HCT116 (cell line): ENCODE results near the gene PANX3. TPM values are rescaled to one million over a fixed set of nuclear protein-coding genes. Genes with fewer than 3 reads are reported as not detected.

Experiments
- ATAC-seq: fragments of 200-7000 bp; cut with Tn5 transposase; 2 replicates; pipeline ENCODE4 v1.9.1; 2020; ENCODE audit warnings: mild to moderate bottlenecking, moderate library complexity
- BruUV-seq: library from RNA; stranded (reverse); fragments of 400-500 nt; replicated peaks from 2 replicates; lab custom pipeline; 2021; lab: Mats Ljungman, UMichigan
- CTCF ChIA-PET: fragments of 300-600 bp; sonication (Branson Sonifier 250); formaldehyde crosslinking; loops from one replicate; lab custom pipeline; 2021; ENCODE audit warnings: antibody characterized with exemption; lab: Charles Lee
- POLR2A ChIA-PET: fragments of 300-600, 350-600 bp; sonication (Branson Sonifier 250); formaldehyde crosslinking; loops from one replicate; lab custom pipeline; 2021; ENCODE audit warnings: antibody characterized with exemption; lab: Charles Lee
- RAD21 ChIA-PET, 2 experiments: fragments of 300-600 bp; sonication (Branson Sonifier 250); formaldehyde crosslinking; loops; one replicate each; lab custom pipeline; 2023; ENCODE audit warnings: low total read pairs in 2 of 2; ENCODE audit not compliant: uncharacterized antibody in 2 of 2, unreplicated experiment in 2 of 2, low non-redundant PET in 1 of 2; lab: Charles Lee
- DNase-seq: peaks from one replicate; pipeline ENCODE4 v3.0.0-alpha.2; 2010; ENCODE audit warnings: low read depth, low spot score
- H2AFZ ChIP-seq: fragments of 200-600 bp; shearing (Covaris generic), sonication (generic); 2 replicates; pipeline ENCODE4 v1.6.1; 2017; ENCODE audit warnings: low read depth, mixed run types, mixed read lengths, antibody characterized with exemption, low read length; ENCODE audit not compliant: poor library complexity, severe bottlenecking
- H3K27ac ChIP-seq: 2 replicates; pipeline ENCODE4 v1.5.1; 2012; ENCODE audit warnings: low read depth, low read length
- H3K27me3 ChIP-seq: fragments of 200-600 bp; sonication (generic); 2 replicates; pipeline ENCODE4 v1.6.1; 2016; ENCODE audit warnings: mixed run types, low read length, mixed read lengths; ENCODE audit not compliant: insufficient read depth
- H3K36me3 ChIP-seq, 2 experiments: fragments of 200-500 bp in 1 of 2; fragments of 200-600 bp in 1 of 2; sonication (Bioruptor generic) in 1 of 2; sonication (generic) in 1 of 2; 2 replicates each; pipeline versions ENCODE4 v1.5.1 to v1.6.1; 2014 to 2016; ENCODE audit warnings: low read length in 2 of 2, inconsistent platforms in 1 of 2, mixed read lengths in 1 of 2, mixed run types in 1 of 2; ENCODE audit not compliant: insufficient read depth in 2 of 2, control insufficient read depth in 1 of 2
- H3K4me1 ChIP-seq, 2 experiments: fragments of 200-600 bp in 1 of 2; sonication (generic) in 1 of 2; 2 replicates each; pipeline versions ENCODE4 v1.5.1 to v1.6.1; 2012 to 2017; ENCODE audit warnings: low read length in 2 of 2, inconsistent platforms in 1 of 2, mild to moderate bottlenecking in 1 of 2, mixed read lengths in 1 of 2, mixed run types in 1 of 2, moderate library complexity in 1 of 2; ENCODE audit not compliant: insufficient read depth in 2 of 2, control insufficient read depth in 1 of 2
- H3K4me2 ChIP-seq: fragments of 200-600 bp; sonication (generic); 2 replicates; pipeline ENCODE4 v1.6.1; 2017; ENCODE audit warnings: mixed run types, low read length, mixed read lengths
- H3K4me3 ChIP-seq, 2 experiments: fragments of 200-600 bp in 1 of 2; sonication (generic) in 1 of 2; replicated peaks in 1 of 2; 2 replicates each; pipeline ENCODE4 v1.5.1; 2011 to 2016; ENCODE audit warnings: low read length in 2 of 2, control low read depth in 1 of 2, low read depth in 1 of 2, mild to moderate bottlenecking in 1 of 2, mixed read lengths in 1 of 2, mixed run types in 1 of 2
- H3K79me2 ChIP-seq: fragments of 200-600 bp; sonication (generic); 2 replicates; pipeline ENCODE4 v1.6.1; 2017; ENCODE audit warnings: mild to moderate bottlenecking, mixed run types, low read length, moderate library complexity, mixed read lengths; ENCODE audit not compliant: insufficient read depth
- H3K9ac ChIP-seq: fragments of 200-600 bp; sonication (generic); 2 replicates; pipeline ENCODE4 v1.6.1; 2016; ENCODE audit warnings: low read length, mixed read lengths
- H3K9me2 ChIP-seq: fragments of 200-600 bp; sonication (generic), shearing (Covaris generic); 2 replicates; pipeline ENCODE4 v1.6.1; 2017; ENCODE audit warnings: mixed run types, mild to moderate bottlenecking, moderate library complexity; ENCODE audit not compliant: insufficient read depth
- H3K9me3 ChIP-seq, 2 experiments: fragments of 200-500 bp in 1 of 2; fragments of 200-600 bp in 1 of 2; sonication (Bioruptor generic) in 1 of 2; sonication (generic) in 1 of 2; 2 replicates each; pipeline ENCODE4 v1.6.1; 2014 to 2017; ENCODE audit warnings: low read length in 2 of 2, mixed read lengths in 2 of 2, inconsistent platforms in 1 of 2, low read depth in 1 of 2, mild to moderate bottlenecking in 1 of 2, mixed run types in 1 of 2, moderate library complexity in 1 of 2; ENCODE audit not compliant: control insufficient read depth in 1 of 2, insufficient read depth in 1 of 2
- H4K20me1 ChIP-seq: fragments of 200-600 bp; sonication (generic), shearing (Covaris generic); 2 replicates; pipeline ENCODE4 v1.6.1; 2017; ENCODE audit warnings: mixed run types, mild to moderate bottlenecking, moderate library complexity; ENCODE audit not compliant: insufficient read depth
- ATF3 ChIP-seq: IDR thresholded peaks from 2 replicates; pipeline ENCODE4 v1.6.1; 2012
- CEBPB ChIP-seq: IDR thresholded peaks from 2 replicates; pipeline ENCODE4 v1.6.1; 2012; ENCODE audit warnings: low read depth
- CTCF ChIP-seq, 3 experiments: fragments of 200-600 bp in 1 of 3; sonication (generic) in 1 of 3; IDR thresholded peaks in 2 of 3; conservative IDR thresholded peaks in 1 of 3; 2 replicates each; pipeline ENCODE4 v1.5.1; 2012 to 2017; ENCODE audit warnings: low read depth in 2 of 3, low read length in 2 of 3, antibody characterized with exemption in 1 of 3, borderline replicate concordance in 1 of 3, control low read depth in 1 of 3, mild to moderate bottlenecking in 1 of 3, mixed read lengths in 1 of 3, mixed run types in 1 of 3, moderate library complexity in 1 of 3; ENCODE audit not compliant: insufficient read depth in 1 of 3
- EGR1 ChIP-seq: IDR thresholded peaks from 2 replicates; pipeline ENCODE4 v1.6.1; 2012; ENCODE audit warnings: low read depth
- JUND ChIP-seq: IDR thresholded peaks from 2 replicates; pipeline ENCODE4 v1.6.1; 2012
- MAX ChIP-seq: IDR thresholded peaks from 2 replicates; pipeline ENCODE4 v1.6.1; 2012
- POLR2A ChIP-seq: IDR thresholded peaks from 2 replicates; pipeline ENCODE4 v1.7.0; 2011; ENCODE audit warnings: borderline replicate concordance; ENCODE audit not compliant: insufficient read depth, insufficient read length; ENCODE audit errors: extremely low read depth
- POLR2AphosphoS5 ChIP-seq: IDR thresholded peaks from 2 replicates; pipeline ENCODE4 v1.6.1; 2011; ENCODE audit warnings: mild to moderate bottlenecking, low read depth, low read length, moderate library complexity
- RAD21 ChIP-seq: IDR thresholded peaks from 2 replicates; pipeline ENCODE4 v1.6.1; 2012; ENCODE audit warnings: low read depth, mild to moderate bottlenecking
- SRF ChIP-seq: IDR thresholded peaks from 2 replicates; pipeline ENCODE4 v1.6.1; 2012; ENCODE audit warnings: low read depth
- TCF7L2 ChIP-seq: IDR thresholded peaks from 2 replicates; pipeline ENCODE4 v1.7.0; 2011; ENCODE audit warnings: borderline replicate concordance, inconsistent platforms; ENCODE audit not compliant: insufficient read depth, insufficient read length; ENCODE audit errors: extremely low read depth
- ZBTB33 ChIP-seq: IDR thresholded peaks from 2 replicates; pipeline ENCODE4 v1.6.1; 2011; ENCODE audit warnings: mild to moderate bottlenecking, low read length, moderate library complexity; ENCODE audit not compliant: insufficient replicate concordance; ENCODE audit errors: extremely low read depth
- ZFX ChIP-seq: fragments of 450-650 bp; IDR thresholded peaks from 2 replicates; pipeline ENCODE4 v1.6.1; 2017
- intact Hi-C: fragments of 100-400 bp; cut with micrococcal nuclease; formaldehyde crosslinking; loops from 2 replicates; pipeline ENCODE4 v1.10.0; 2022
- total RNA-seq: library from RNA; stranded (reverse); gene quantifications from one replicate; pipeline ENCODE4 v1.2.1, GENCODE V29; 2021; ENCODE audit not compliant: unreplicated experiment

PANX3 gene
- total RNA-seq, 1 experiment from 2014 or later = not detected

GRCh38 chr11:124661553-124661952 lies 50.3 kb downstream of the PANX3 start (continued):
- TF ChIP-seq ATF3 = no peak

GRCh38 chr11:124662106-124662505 lies 50.9 kb downstream of the PANX3 start:
- Histone ChIP-seq H3K9me2 (no peaks in the 10 kb centered on the region), H3K27ac (no peak overlapping the region), H2AFZ (no peak overlapping the region), H3K36me3 (no peaks in the 10 kb centered on the region), H3K4me2 (no peak overlapping the region), H4K20me1 (no peaks in the 10 kb centered on the region), H3K4me3 (no peak overlapping the region), H3K9ac (no peak overlapping the region), H3K27me3 (no peaks in the 10 kb centered on the region), H3K79me2 (no peaks in the 10 kb centered on the region), H3K4me1 (no peaks in the 10 kb centered on the region), H3K9me3 (no peaks in the 10 kb centered on the region)
- ChIA-PET CTCF (no interaction called here), POLR2A (no interaction called here), RAD21 (no interaction called here)
- intact Hi-C loops = no loop called here
- no TSS peak for BruUV-seq
- TF ChIP-seq EGR1 (no peak), SRF (no peak), POLR2AphosphoS5 (no peak), CEBPB (no peak), CTCF (IDR thresholded peaks at IDR 0.05 in 2 of 3, conservative IDR thresholded peaks at IDR 0.05 in 1 of 3; ENCODE audit: borderline replicate concordance in 1 of 3, insufficient read depth in 1 of 3, low read depth in 2 of 3, low read length in 2 of 3) (no peak), ATF3 (no peak), ZFX (no peak), JUND (no peak), MAX (no peak), RAD21 (no peak), ZBTB33 (no peak), TCF7L2 (no peak), POLR2A (no peak)
- DNase-seq = no peak
- ATAC-seq = no peak
